ENCODE results near the gene INPP5E.
A peak's percentile ranks its signal among the peaks of the same experiment; 100 is the strongest.

Gene INPP5E

GRCh38 chr9:136401173-136401922 is 38.3 kb downstream of the INPP5E start:
- DNase-seq = no peak

- peak; percentile 93 for DNase-seq
These were observed 39.4 kb downstream of the INPP5E start, which contains the start of gene SNAPC4 for GRCh38 chr9:136400038-136400834. Gene SNAPC4 (minus strand): TSS chr9:136400170. CDS start chr9:136398428, 1,742 bp downstream.

GRCh38 chr9:136399176-136400037 is 40.2 kb downstream of the INPP5E start:
- no peak for DNase-seq

GRCh38 chr9:136398286-136398685 is 41.4 kb downstream of the INPP5E start:
- DNase-seq = no peak

GRCh38 chr9:136397643-136398042 is 42.0 kb downstream of the INPP5E start:
- no peak for DNase-seq

- no peak for DNase-seq
These were observed 43.5 kb downstream of the INPP5E start for GRCh38 chr9:136396219-136396515.

- DNase-seq = no peak
These were observed 44.1 kb downstream of the INPP5E start for GRCh38 chr9:136395345-136396218.

GRCh38 chr9:136395020-136395340 is 44.7 kb downstream of the INPP5E start:
- DNase-seq = no peak

GRCh38 chr9:136394312-136395019 is 45.2 kb downstream of the INPP5E start:
- no peak for DNase-seq

- DNase-seq = no peak
These were observed 46.1 kb downstream of the INPP5E start for GRCh38 chr9:136393531-136393930.

GRCh38 chr9:136392538-136393449 is 46.9 kb downstream of the INPP5E start:
- DNase-seq = no peak

- DNase-seq = no peak
These were observed 47.7 kb downstream of the INPP5E start for GRCh38 chr9:136391737-136392537.

- DNase-seq = no peak
These were observed 50.2 kb downstream of the INPP5E start for GRCh38 chr9:136389396-136389795.

- DNase-seq = no peak
These were observed 52.4 kb downstream of the INPP5E start for GRCh38 chr9:136387217-136387616.

GRCh38 chr9:136386018-136386417 is 53.6 kb downstream of the INPP5E start:
- DNase-seq = no peak

- DNase-seq = no peak
These were observed 54.6 kb downstream of the INPP5E start for GRCh38 chr9:136385015-136385414.

- DNase-seq = no peak
These were observed 56.2 kb downstream of the INPP5E start for GRCh38 chr9:136383436-136383835.

- DNase-seq = no peak
These were observed 57.6 kb downstream of the INPP5E start for GRCh38 chr9:136381966-136382513.

GRCh38 chr9:136381311-136381710 is 58.3 kb downstream of the INPP5E start:
- DNase-seq = no peak

- DNase-seq = no peak
These were observed 59.3 kb downstream of the INPP5E start for GRCh38 chr9:136380381-136380780.

Measured in NCI-H774 (cell line).